Upper lobe of left lung (tissue), 6 donors: ENCODE results near the gene RNF187. TPM values are rescaled to one million over a fixed set of nuclear protein-coding genes. Genes with fewer than 3 reads are reported as not detected.
"Not testable (repeated sequence)": the region's sequence is repeated elsewhere in the genome, so short reads cannot be mapped to it uniquely, and the experiment has no call there.

Experiments used
- ATAC-seq, 2 donors: fragments of 200-7000 bp; cut with Tn5 transposase; one replicate each; pipeline ENCODE4 v1.9.1; 2022; ENCODE audit warnings: mild to moderate bottlenecking in 2 of 2, moderate library complexity in 2 of 2; ENCODE audit not compliant: low FRiP score in 2 of 2
- DNase-seq, 2 donors: peaks; one replicate each; pipeline ENCODE4 v3.0.0-alpha.2; 2019 to 2020
- H3K27ac ChIP-seq, 4 donors: fragments of 200-600 bp; sonication (generic); one replicate each; pipeline ENCODE4 v1.5.1; 2016 to 2019
- H3K27me3 ChIP-seq, 4 donors: fragments of 200-600 bp; sonication (generic); one replicate each; pipeline ENCODE4 v1.5.1; 2017 to 2019
- H3K36me3 ChIP-seq, 4 donors: fragments of 200-600 bp; sonication (generic); one replicate each; pipeline ENCODE4 v1.5.1; 2016 to 2019
- H3K4me1 ChIP-seq, 4 donors: fragments of 200-600 bp; sonication (generic); one replicate each; pipeline ENCODE4 v1.5.1; 2018 to 2019
- H3K4me3 ChIP-seq, 4 donors: fragments of 200-600 bp; sonication (generic); one replicate each; pipeline ENCODE4 v1.5.1; 2017 to 2019; ENCODE audit warnings: mild to moderate bottlenecking in 2 of 4, moderate library complexity in 1 of 4
- H3K9me3 ChIP-seq, 4 donors: fragments of 200-600 bp; sonication (generic); one replicate each; pipeline ENCODE4 v1.5.1; 2018 to 2019
- EP300 ChIP-seq, 4 donors: sonication (generic); formaldehyde crosslinking; IDR thresholded peaks; one replicate each; pipeline ENCODE4 v1.5.1; 2017; ENCODE audit warnings: antibody characterized with exemption in 4 of 4, control low read depth in 2 of 4
- POLR2A ChIP-seq, 4 donors: fragments of 450-650 bp; IDR thresholded peaks; one replicate each; pipeline ENCODE4 v1.5.1; 2016 to 2017; ENCODE audit warnings: antibody characterized with exemption in 4 of 4, mild to moderate bottlenecking in 2 of 4
- POLR2AphosphoS5 ChIP-seq, 2 donors: sonication (generic); formaldehyde crosslinking; IDR thresholded peaks; one replicate each; pipeline ENCODE4 v1.5.1; 2017; ENCODE audit warnings: antibody characterized with exemption in 2 of 2
- WGBS, 2 donors: methylation state at CpG; one replicate each; pipeline ENCODE4 v1.1.5; 2017 to 2018; 5-methylcytosine and 5-hydroxymethylcytosine counted together
- total RNA-seq, 6 donors: library from RNA; depleted of rRNA in 4 of 6; stranded (reverse); fragments of >200 nt in 4 of 6; gene quantifications; one replicate each; pipeline versions ENCODE4 v1.1.0 to v1.2.1, GENCODE V29; 2016 to 2021
- TF ChIP-seq, protein P1 (sequence below), 6 experiments: fragments of 450-650 bp in 4 of 6; fragments of 200-600 bp in 2 of 6; sonication (generic) in 2 of 6; IDR thresholded peaks; one replicate each; pipeline ENCODE4 v1.5.1; 2016 to 2019; ENCODE audit warnings: antibody characterized with exemption in 6 of 6
- donor health status: DM: no; HTN: no; CAD: no; lungs with moderate emphysema.
- donor health status: DM: no; HTN: yes; CAD: no; lungs with severe emphysema.

The RNF187 gene
- total RNA-seq, 6 donors from 2014 or later, result 36.1 to 105 (median 71.2) TPM

DNA sequence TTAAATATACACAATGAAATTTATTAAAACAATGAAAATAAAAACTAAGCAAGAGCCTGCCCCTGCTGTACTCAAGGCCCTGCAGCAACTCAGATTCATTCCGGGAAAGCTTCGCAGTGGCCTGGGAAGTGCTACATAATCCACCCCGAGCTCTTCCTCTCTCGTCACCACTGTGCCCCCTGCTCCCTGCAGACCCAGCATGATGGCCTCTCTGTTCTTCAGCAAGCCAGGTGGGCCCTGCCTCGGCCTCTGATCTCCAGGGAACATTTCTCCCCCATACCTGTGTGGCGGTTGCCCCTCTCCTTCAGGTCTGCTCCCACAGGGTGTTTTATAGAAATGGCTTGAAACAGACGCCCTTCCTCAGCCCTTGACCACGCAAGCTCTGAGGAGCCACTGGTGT is 10.6 kb downstream of the RNF187 start:
- no peak overlapping the region for H3K4me3 ChIP-seq
- DNase-seq, result no peak
- H3K9me3 ChIP-seq, result no peaks in the 10 kb centered on the region
- WGBS, 2 donors, result 90 to 100% methylated on average over 6 to 8 of the region's 8 CpGs
- H3K27ac ChIP-seq, result no peak overlapping the region
- ATAC-seq, result no peak
- no peaks in the 10 kb centered on the region for H3K27me3 ChIP-seq
- TF ChIP-seq, protein P1, sequence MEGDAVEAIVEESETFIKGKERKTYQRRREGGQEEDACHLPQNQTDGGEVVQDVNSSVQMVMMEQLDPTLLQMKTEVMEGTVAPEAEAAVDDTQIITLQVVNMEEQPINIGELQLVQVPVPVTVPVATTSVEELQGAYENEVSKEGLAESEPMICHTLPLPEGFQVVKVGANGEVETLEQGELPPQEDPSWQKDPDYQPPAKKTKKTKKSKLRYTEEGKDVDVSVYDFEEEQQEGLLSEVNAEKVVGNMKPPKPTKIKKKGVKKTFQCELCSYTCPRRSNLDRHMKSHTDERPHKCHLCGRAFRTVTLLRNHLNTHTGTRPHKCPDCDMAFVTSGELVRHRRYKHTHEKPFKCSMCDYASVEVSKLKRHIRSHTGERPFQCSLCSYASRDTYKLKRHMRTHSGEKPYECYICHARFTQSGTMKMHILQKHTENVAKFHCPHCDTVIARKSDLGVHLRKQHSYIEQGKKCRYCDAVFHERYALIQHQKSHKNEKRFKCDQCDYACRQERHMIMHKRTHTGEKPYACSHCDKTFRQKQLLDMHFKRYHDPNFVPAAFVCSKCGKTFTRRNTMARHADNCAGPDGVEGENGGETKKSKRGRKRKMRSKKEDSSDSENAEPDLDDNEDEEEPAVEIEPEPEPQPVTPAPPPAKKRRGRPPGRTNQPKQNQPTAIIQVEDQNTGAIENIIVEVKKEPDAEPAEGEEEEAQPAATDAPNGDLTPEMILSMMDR (IDR thresholded peaks at IDR 0.05), result no peak
- TF ChIP-seq POLR2A (IDR thresholded peaks at IDR 0.05), result no peak
- TF ChIP-seq EP300 (IDR thresholded peaks at IDR 0.05), result no peak
- TF ChIP-seq POLR2AphosphoS5 (IDR thresholded peaks at IDR 0.05), result no peak
- peaks cover 10 to 13% (median 12%) of the 10 kb centered on the region in 4 donors for H3K4me1 ChIP-seq
- H3K36me3 ChIP-seq, result peaks cover 16 to 39% (median 32%) of the 10 kb centered on the region in 4 donors

DNA sequence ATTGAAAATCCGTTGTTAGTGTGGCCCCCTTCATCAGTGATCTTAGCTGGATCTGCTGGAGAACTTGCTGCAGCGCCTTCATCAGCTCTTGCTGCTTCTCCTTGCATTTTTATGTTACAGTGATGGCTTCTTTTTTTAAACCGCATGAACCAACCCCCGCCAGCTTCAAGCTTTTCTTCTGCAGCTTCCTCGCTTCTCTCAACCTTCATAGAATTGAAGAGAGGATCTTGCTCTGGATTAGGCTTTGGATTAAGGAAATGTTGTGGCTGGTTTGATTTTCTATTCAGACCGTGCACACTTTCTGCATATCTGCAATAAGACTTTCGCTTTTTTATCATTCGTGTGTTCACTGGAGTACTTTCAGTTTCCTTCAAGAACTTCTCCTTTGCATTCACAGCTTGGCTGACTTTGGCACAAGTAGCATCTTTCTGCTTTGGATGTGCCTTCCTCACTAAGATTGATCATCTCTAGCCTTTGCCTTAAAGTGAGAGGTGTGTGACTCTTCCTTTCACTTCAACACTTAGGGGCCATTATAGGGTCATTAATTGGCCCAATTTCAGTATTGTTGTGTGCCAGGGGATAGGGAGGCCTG is 13.1 kb downstream of the RNF187 start:
- Histone ChIP-seq H3K27ac (no peak overlapping the region), H3K4me1 (peaks cover 10 to 13% (median 12%) of the 10 kb centered on the region in 4 donors), H3K27me3 (no peaks in the 10 kb centered on the region), H3K4me3 (peak overlapping the region in 1 of 4 donors; percentile 17), H3K9me3 (no peaks in the 10 kb centered on the region), H3K36me3 (peaks cover 0 to 15% (median 9%) of the 10 kb centered on the region in 4 donors)
- ATAC-seq (no peak), DNase-seq (no peak)
- WGBS, 2 donors, result 65 to 67% methylated on average over 8 of the region's 8 CpGs
- TF ChIP-seq POLR2AphosphoS5 (IDR thresholded peaks at IDR 0.05), result no peak
- TF ChIP-seq EP300 (IDR thresholded peaks at IDR 0.05), result no peak
- TF ChIP-seq, protein P1 (IDR thresholded peaks at IDR 0.05), result no peak
- no peak for TF ChIP-seq POLR2A (IDR thresholded peaks at IDR 0.05)

DNA sequence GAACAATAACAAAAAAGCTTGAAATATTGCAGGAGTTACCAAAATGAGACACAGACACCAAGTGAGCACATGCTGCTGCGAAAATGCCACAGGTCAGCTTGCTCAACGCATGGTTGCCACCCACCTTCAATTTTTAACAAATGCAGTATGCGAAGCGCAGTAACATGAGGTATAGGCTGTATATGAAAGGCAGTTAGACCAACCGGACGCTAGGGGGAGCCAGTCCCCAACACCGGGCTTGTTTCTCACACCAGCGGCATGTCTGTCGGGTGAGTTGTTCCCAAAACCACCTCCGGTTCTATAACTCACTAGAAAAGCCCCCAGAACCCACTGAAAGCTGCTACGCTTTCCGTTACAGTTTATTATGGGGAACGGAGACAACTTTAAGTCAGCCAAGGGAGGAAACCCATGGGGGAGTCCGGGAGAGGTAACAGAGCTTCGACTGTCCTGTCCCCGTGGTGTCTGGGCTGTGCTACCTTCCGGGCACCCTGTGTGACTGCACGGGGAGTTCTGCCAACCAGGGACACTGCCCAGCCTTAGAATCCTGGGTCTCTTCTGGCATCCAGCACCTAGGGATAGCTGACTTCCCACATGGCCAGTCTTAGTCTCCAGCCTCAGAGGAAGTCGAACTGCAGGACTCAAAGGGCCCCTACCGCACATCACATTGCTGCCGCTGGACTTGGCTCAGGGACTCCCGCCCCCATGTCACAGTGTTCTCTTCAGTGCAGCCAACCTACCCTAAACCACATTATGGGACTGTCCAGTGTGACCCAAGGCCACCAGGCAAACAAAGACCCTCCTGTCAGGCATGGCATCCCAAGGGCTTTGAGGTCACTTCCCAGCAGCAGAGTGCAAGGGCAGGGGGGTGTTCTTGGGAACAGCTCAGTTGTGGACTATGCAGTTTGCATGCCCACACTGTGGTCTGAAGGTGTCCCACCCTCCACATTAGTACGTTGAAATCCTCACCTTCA is 14.0 kb downstream of the RNF187 start:
- DNase-seq (peak in 1 of 2 donors; percentile 89), ATAC-seq (peak; percentile 91 to 96)
- H3K27ac ChIP-seq, result no peak overlapping the region
- peaks cover 10 to 13% (median 12%) of the 10 kb centered on the region in 4 donors for H3K4me1 ChIP-seq
- TF ChIP-seq POLR2A (IDR thresholded peaks at IDR 0.05), result no peak
- TF ChIP-seq POLR2AphosphoS5 (IDR thresholded peaks at IDR 0.05), result no peak
- TF ChIP-seq, protein P1 (IDR thresholded peaks at IDR 0.05), result peak; percentile 66 to 92 (median 80)
- TF ChIP-seq EP300 (IDR thresholded peaks at IDR 0.05), result no peak
- no peaks in the 10 kb centered on the region for H3K27me3 ChIP-seq
- WGBS, 2 donors, result 10 to 27% methylated on average over 15 to 23 of the region's 23 CpGs
- peaks cover 0 to 5% (median under 1%) of the 10 kb centered on the region in 4 donors for H3K36me3 ChIP-seq
- H3K4me3 ChIP-seq, result peak overlapping the region in 2 of 4 donors; percentile 20 to 28
- no peaks in the 10 kb centered on the region for H3K9me3 ChIP-seq

DNA sequence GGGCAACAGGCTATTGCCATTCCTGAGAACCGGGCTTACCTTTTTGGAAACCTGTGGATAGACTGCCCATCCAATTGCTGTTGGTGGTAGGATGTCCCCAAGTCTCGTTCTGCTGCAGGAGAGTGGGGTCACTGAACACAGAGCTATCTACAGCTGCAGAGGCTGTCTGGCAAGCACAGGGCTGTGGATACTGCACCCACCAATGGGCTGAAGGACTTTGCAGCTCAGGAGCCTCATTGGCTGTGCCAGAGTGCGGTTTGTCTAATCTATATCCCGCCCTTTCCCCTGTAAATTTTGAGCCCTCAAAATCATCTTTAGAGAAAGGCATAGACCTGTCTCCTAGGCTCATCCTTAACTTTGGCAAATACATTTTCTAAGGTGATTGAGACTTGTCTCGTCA is 15.3 kb downstream of the RNF187 start:
- ATAC-seq (no peak), DNase-seq (no peak)
- Histone ChIP-seq H3K27ac (no peak overlapping the region), H3K4me1 (peaks cover 10 to 13% (median 12%) of the 10 kb centered on the region in 4 donors), H3K36me3 (peaks cover 0 to 5% (median 0%) of the 10 kb centered on the region in 4 donors), H3K9me3 (no peaks in the 10 kb centered on the region), H3K4me3 (no peak overlapping the region), H3K27me3 (no peaks in the 10 kb centered on the region)
- TF ChIP-seq POLR2A (IDR thresholded peaks at IDR 0.05), result no peak
- TF ChIP-seq EP300 (IDR thresholded peaks at IDR 0.05), result no peak
- WGBS, 2 donors, result 89 to 92% methylated on average over 5 of the region's 5 CpGs

DNA sequence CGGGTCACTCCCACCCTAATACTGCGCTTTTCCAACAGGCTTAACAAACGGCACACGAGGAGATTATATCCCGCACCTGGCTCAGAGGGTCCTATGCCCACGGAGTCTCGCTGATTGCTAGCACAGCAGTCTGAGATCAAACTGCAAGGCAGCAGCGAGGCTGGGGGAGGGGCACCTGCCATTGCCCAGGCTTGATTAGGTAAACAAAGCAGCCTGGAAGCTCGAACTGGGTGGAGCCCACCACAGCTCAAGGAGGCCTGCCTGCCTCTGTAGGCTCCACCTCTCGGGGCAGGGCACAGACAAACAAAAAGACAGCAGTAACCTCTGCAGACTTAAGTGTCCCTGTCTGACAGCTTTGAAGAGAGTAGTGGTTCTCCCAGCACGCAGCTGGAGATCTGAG is 18.8 kb downstream of the RNF187 start:
- not testable (repeated sequence) for DNase-seq, ATAC-seq
- WGBS, 2 donors, result 53 to 83% methylated on average over 3 to 7 of the region's 11 CpGs

More for the DNA sequence above, 18.8 kb downstream of the RNF187 start:
- H3K4me1 ChIP-seq, H3K9me3 ChIP-seq, H3K27me3 ChIP-seq, H3K4me3 ChIP-seq, H3K27ac ChIP-seq, H3K36me3 ChIP-seq: not testable (repeated sequence)
